ENCODE results near the gene VWA3B. TPM values are rescaled to one million over a fixed set of nuclear protein-coding genes. Genes with fewer than 3 reads are reported as not detected.

The VWA3B gene
- total RNA-seq, 1 experiment from 2014 or later = not detected

DNA sequence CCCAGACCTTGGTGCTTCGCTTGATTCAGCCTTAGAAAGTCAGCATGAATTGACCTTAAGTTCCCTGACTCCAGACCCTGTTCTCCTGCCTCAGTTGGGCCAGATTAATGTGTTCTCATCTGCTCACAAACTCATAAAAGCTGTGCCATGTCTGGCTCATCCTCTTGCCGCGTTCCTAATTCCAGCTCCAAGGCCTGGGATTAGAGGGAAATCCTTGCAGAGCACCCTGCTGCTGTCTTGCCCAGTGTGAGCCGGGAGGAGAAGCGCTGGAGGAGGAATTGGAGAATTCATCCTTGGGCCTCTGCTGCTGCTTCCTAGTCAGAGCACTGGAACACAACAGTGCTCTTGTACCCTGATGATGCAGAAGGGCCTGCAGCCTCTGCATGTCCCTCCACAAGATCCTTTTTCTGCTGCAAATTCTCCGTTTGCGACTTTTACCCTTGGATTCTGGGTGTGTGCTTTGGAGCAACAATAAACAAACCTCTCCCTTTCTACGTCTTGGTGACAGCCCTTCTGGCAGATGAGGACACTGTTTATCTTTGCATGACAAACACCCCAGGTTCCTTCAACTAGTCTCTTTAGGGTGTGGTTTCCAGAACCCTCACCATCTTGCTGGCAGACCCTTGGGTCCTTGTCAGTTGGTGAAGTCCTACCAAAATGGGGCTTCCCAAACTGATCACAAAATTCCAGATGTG lies 212.4 kb downstream of the VWA3B start:
- H2BK5ac ChIP-seq (ENCODE audit: insufficient read length, low read length) = no peak overlapping the region
- Mint-ChIP-seq H3K27ac (no peak overlapping the region), H3K4me1 (peaks cover 15 to 19% of the 10 kb centered on the region in 2 experiments), H3K36me3 (ENCODE audit: insufficient read depth in 1 of 3, low read depth in 3 of 3) (no peaks in the 10 kb centered on the region; a peak in 1 of 7 replicates), H3K27me3 (ENCODE audit: low read depth) (peaks cover 8% of the 10 kb centered on the region), H3K4me3 (no peak overlapping the region; a peak in 1 of 5 replicates), H3K9me3 (no peaks in the 10 kb centered on the region)
- H3K23ac ChIP-seq (ENCODE audit: insufficient read length, low read depth, low read length) = no peak overlapping the region
- H3K18ac ChIP-seq (ENCODE audit: insufficient read length, low read depth, low read length) = no peak overlapping the region
- H4K8ac ChIP-seq (replicated peaks; ENCODE audit: insufficient read length, low read depth, low read length) = no peak overlapping the region
- H3K56ac ChIP-seq (ENCODE audit: insufficient read length, low read depth, low read length) = no peak overlapping the region
- H3K9me3 ChIP-seq (ENCODE audit: control insufficient read depth, low read depth, low read length) = no peaks in the 10 kb centered on the region
- TF ChIP-seq, protein P1, sequence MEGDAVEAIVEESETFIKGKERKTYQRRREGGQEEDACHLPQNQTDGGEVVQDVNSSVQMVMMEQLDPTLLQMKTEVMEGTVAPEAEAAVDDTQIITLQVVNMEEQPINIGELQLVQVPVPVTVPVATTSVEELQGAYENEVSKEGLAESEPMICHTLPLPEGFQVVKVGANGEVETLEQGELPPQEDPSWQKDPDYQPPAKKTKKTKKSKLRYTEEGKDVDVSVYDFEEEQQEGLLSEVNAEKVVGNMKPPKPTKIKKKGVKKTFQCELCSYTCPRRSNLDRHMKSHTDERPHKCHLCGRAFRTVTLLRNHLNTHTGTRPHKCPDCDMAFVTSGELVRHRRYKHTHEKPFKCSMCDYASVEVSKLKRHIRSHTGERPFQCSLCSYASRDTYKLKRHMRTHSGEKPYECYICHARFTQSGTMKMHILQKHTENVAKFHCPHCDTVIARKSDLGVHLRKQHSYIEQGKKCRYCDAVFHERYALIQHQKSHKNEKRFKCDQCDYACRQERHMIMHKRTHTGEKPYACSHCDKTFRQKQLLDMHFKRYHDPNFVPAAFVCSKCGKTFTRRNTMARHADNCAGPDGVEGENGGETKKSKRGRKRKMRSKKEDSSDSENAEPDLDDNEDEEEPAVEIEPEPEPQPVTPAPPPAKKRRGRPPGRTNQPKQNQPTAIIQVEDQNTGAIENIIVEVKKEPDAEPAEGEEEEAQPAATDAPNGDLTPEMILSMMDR (conservative IDR thresholded peaks at IDR 0.05) = no peak
- no peak overlapping the region for H3K9ac ChIP-seq (ENCODE audit: extremely low read depth, insufficient read length, low read length)
- no peaks in the 10 kb centered on the region for H3K27me3 ChIP-seq (ENCODE audit: insufficient read depth, low read length)
- H3K23me2 ChIP-seq (ENCODE audit: insufficient read length, low read depth, low read length, poor library complexity, severe bottlenecking) = no peaks in the 10 kb centered on the region
- H4K91ac ChIP-seq (ENCODE audit: insufficient read length, low read depth, low read length) = no peak overlapping the region
- H4K5ac ChIP-seq (ENCODE audit: insufficient read length, low read depth, low read length) = no peak overlapping the region
- no peaks in the 10 kb centered on the region for H3K4me1 ChIP-seq (ENCODE audit: insufficient read depth, low read length)
- H3T11ph ChIP-seq (ENCODE audit: low read length) = no peak overlapping the region
- no peak overlapping the region for H3K14ac ChIP-seq (ENCODE audit: insufficient read depth, low read length)
- H3K4ac ChIP-seq (ENCODE audit: low read depth, low read length) = no peak overlapping the region
- no peaks in the 10 kb centered on the region for H4K20me1 ChIP-seq (ENCODE audit: control insufficient read depth, insufficient read depth, insufficient read length)
- no peak overlapping the region for H2BK15ac ChIP-seq (ENCODE audit: low read depth, low read length)
- no peak for DNase-seq
- H3K79me1 ChIP-seq (ENCODE audit: insufficient read depth, low read depth, low read length, poor library complexity, severe bottlenecking) = no peaks in the 10 kb centered on the region
- no peak overlapping the region for H3K27ac ChIP-seq (ENCODE audit: insufficient read length, low read depth, low read length)
- no CpG with 5 or more reads among the region's 8 CpGs for WGBS (ENCODE audit: extremely low coverage, insufficient read length, low lambda C conversion rate)
- no peak overlapping the region for H3K4me2 ChIP-seq (ENCODE audit: insufficient read depth, insufficient read length, low read length)
- no peak overlapping the region for H2BK12ac ChIP-seq (ENCODE audit: insufficient read length, low read depth, low read length)
- no peak overlapping the region for H2AFZ ChIP-seq (ENCODE audit: low read length)
- H3K79me2 ChIP-seq (ENCODE audit: insufficient read depth, low read length) = no peaks in the 10 kb centered on the region
- no peak overlapping the region for H2AK5ac ChIP-seq (ENCODE audit: insufficient read length, low read length)
- H2BK20ac ChIP-seq (ENCODE audit: low read depth, low read length, poor library complexity, severe bottlenecking) = no peak overlapping the region
- no peak overlapping the region for H2BK120ac ChIP-seq (ENCODE audit: low read depth, low read length, poor library complexity, severe bottlenecking)
